Tibial nerve (tissue), 3 donors: ENCODE results near the gene TMEM218.

Experiments used
- POLR2A ChIP-seq, 2 donors: fragments of 450-650 bp; IDR thresholded peaks; one replicate each; pipeline ENCODE4 v1.6.1; 2017; ENCODE audit warnings: antibody characterized with exemption in 2 of 2, mild to moderate bottlenecking in 2 of 2, moderate library complexity in 2 of 2
- TF ChIP-seq, protein P1 (sequence below), 5 experiments: fragments of 200-600 bp in 3 of 5; fragments of 450-650 bp in 2 of 5; sonication (generic) in 3 of 5; IDR thresholded peaks; one replicate each; pipeline ENCODE4 v1.5.1; 2016 to 2019; ENCODE audit warnings: antibody characterized with exemption in 5 of 5, mild to moderate bottlenecking in 3 of 5, moderate library complexity in 2 of 5

DNA sequence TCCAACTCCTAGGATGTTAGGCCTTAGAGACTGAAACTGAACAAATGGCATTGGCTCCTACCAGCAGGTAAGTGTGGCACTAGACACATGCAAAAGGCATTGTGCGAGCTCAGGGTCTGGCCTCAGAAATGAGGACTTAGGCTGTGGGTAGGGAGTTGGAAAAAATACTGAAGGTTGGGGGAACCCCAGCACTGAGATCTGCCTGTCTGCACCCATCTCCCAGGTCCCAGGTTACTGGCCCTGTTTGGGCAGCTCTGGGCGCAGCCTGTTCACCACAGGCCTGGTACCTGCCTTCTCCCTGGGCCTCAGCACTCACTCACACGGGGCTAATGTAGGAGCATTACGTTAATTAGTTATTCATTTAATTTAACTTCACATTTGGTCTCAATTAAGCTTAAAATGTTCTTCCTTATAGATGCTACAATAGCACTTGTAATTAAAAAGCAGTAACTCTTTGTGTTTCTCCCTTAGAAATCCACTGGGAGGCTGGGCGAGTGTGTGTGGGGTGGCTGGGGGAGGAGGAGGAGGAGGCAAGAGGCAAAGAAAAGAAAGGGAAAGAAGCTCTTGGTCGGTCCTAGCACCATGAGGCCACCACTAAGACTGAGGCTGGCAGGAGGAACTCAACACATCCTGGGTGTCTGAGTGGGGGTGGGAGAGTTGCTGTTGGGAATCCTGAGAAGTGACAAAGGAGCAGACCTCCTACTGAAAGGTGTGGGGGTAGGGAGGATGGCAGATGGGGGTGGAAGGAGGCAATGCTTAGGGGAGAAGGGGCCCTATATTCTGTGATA lies 19.4 kb downstream of the TMEM218 start:
- TF ChIP-seq, protein P1, sequence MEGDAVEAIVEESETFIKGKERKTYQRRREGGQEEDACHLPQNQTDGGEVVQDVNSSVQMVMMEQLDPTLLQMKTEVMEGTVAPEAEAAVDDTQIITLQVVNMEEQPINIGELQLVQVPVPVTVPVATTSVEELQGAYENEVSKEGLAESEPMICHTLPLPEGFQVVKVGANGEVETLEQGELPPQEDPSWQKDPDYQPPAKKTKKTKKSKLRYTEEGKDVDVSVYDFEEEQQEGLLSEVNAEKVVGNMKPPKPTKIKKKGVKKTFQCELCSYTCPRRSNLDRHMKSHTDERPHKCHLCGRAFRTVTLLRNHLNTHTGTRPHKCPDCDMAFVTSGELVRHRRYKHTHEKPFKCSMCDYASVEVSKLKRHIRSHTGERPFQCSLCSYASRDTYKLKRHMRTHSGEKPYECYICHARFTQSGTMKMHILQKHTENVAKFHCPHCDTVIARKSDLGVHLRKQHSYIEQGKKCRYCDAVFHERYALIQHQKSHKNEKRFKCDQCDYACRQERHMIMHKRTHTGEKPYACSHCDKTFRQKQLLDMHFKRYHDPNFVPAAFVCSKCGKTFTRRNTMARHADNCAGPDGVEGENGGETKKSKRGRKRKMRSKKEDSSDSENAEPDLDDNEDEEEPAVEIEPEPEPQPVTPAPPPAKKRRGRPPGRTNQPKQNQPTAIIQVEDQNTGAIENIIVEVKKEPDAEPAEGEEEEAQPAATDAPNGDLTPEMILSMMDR (IDR thresholded peaks at IDR 0.05) = no peak
- TF ChIP-seq POLR2A (IDR thresholded peaks at IDR 0.05) = no peak
